HG03460 (cell line): ENCODE results near the gene ARHGEF3.

Experiments used
- ATAC-seq: cut with Tn5 transposase; IDR thresholded peaks from one replicate; pipeline ENCODE4 v1.9.1; 2021; ENCODE audit not compliant: unreplicated experiment

The ARHGEF3 gene

GRCh38 chr3:56801662-56802377 is at the start of gene ARHGEF3:
Gene ARHGEF3, minus strand, starts transcription at chr3:56801949. Its CDS starts 151 bp downstream, at chr3:56801798.
- peak; percentile 82 for ATAC-seq

GRCh38 chr3:56849698-56850097 is 47.9 kb upstream of the ARHGEF3 start:
- ATAC-seq, result no peak

GRCh38 chr3:56845505-56845904 is 43.8 kb upstream of the ARHGEF3 start:
- ATAC-seq, result no peak

- ATAC-seq, result no peak
These were observed 42.8 kb upstream of the ARHGEF3 start for GRCh38 chr3:56844536-56844935.

- no peak for ATAC-seq
These were observed 38.3 kb upstream of the ARHGEF3 start for GRCh38 chr3:56839784-56840715.

GRCh38 chr3:56838448-56838847 is 36.7 kb upstream of the ARHGEF3 start:
- no peak for ATAC-seq

GRCh38 chr3:56837196-56837955 is 35.6 kb upstream of the ARHGEF3 start:
- peak; percentile 81 for ATAC-seq

- no peak for ATAC-seq
These were observed 34.8 kb upstream of the ARHGEF3 start for GRCh38 chr3:56836276-56837163.

- ATAC-seq, result no peak
These were observed 34.0 kb upstream of the ARHGEF3 start for GRCh38 chr3:56835650-56836227.

GRCh38 chr3:56833536-56833935 is 31.8 kb upstream of the ARHGEF3 start:
- no peak for ATAC-seq

GRCh38 chr3:56833022-56833421 is 31.3 kb upstream of the ARHGEF3 start:
- ATAC-seq, result no peak

GRCh38 chr3:56831572-56831971 is 29.8 kb upstream of the ARHGEF3 start:
- ATAC-seq, result no peak

- ATAC-seq, result no peak
These were observed 29.1 kb upstream of the ARHGEF3 start for GRCh38 chr3:56830884-56831283.

- ATAC-seq, result no peak
These were observed 27.8 kb upstream of the ARHGEF3 start for GRCh38 chr3:56829533-56829932.

- ATAC-seq, result no peak
These were observed 25.3 kb upstream of the ARHGEF3 start for GRCh38 chr3:56826831-56827722.

GRCh38 chr3:56825567-56826438 is 24.1 kb upstream of the ARHGEF3 start:
- ATAC-seq, result no peak

GRCh38 chr3:56823984-56824703 is 22.4 kb upstream of the ARHGEF3 start:
- no peak for ATAC-seq
